GM19397 (cell line): ENCODE data around the gene SRRM3.
"Not testable (repeated sequence)": the region's sequence is repeated elsewhere in the genome, so short reads cannot be mapped to it uniquely, and the experiment has no call there.

ENCODE experiments used
- ATAC-seq: cut with Tn5 transposase; IDR thresholded peaks from one replicate; pipeline ENCODE4 v1.9.1; 2021; ENCODE audit warnings: mild to moderate bottlenecking, moderate library complexity; ENCODE audit not compliant: unreplicated experiment

The SRRM3 gene

DNA sequence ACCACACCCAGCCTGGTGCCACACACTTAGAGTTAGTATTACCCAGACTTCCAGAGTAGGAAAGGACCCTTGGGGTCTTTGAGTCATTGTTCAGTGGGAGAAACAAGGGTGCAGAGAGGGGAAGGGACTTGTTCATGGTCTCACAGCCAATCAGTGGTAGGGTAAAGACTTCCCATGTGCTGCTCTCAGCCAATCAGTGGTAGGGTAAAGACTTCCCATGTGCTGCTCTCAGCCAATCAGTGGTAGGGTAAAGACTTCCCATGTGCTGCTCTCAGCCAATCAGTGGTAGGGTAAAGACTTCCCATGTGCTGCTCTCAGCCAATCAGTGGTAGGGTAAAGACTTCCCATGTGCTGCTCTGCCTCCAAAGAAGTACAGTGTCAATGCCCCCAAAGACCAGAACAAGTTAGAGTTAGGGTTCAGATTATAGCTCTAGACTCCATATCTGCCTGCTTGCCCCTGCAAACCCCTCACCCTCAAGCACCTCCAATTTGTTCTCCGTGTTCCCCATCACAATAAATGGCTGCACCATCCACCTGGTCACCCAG, 25.3 kb downstream of the SRRM3 start:
- not testable (repeated sequence) for ATAC-seq

DNA sequence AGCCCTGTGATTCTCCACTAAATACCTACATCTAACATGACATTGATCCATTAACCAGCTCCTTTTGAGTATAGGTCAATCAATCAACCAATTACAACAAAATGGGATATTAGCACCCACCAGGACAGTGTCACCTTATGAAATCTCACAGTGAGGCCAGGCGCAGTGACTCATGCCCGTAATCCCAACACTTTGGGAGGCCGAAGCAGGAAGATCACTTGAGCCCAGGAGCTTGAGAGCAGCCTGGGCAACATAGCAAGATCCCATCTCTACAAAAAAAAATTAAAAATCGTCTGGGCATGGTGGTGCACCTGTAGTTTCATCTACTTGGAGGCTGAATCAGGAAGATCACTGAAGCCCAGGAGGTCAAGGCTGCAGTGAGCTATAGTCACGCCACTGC, 28.5 kb downstream of the SRRM3 start:
- no peak for ATAC-seq

DNA sequence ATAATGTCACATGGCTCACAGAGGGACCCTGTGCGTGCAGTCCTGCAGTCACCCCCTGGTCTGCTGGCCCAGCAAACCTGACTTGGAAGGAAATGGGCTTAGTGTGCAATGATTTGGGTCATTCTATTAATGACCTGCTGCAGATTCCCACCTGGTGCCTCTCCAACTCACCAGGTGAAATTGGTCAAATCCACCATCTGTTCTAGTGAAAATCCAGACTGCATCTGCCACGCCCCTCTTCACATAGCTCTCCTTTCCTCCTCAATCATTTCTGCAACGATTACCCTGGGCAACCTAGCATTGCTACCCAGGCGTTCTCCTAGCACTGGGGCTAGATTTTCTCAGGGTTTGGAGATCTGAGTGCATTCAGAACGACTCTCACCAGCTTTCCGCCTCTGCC, 29.4 kb downstream of the SRRM3 start:
- no peak for ATAC-seq

- no peak for ATAC-seq
Observed at GRCh38 chr7:76231583-76231982, 29.9 kb downstream of the SRRM3 start.

DNA sequence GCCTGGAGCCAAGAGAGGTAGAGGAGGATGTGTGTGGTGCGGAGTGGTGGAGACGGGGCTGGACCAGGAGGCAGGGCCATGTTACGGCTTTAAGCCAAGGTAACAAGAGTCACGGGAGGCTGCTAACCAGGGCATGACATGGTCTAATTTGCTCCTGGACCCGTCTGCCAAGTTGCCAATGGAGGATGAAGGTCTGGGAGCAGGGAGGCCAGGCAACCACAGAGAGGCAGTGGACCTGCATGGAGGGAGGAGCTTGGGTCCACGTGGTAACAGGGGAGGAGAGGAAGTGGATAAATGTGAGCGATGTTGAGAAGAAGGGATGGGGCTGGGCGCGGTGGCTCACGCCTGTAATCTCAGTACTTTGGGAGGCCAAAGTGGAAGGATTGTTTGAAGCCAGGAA, 31.0 kb downstream of the SRRM3 start:
- no peak for ATAC-seq

GRCh38 chr7:76233538-76234281, 32.0 kb downstream of the SRRM3 start:
- ATAC-seq: no peak

GRCh38 chr7:76234282-76234584, 32.5 kb downstream of the SRRM3 start:
- no peak for ATAC-seq

- no peak for ATAC-seq
Observed at GRCh38 chr7:76234931-76235441, 33.3 kb downstream of the SRRM3 start.

- no peak for ATAC-seq
Observed at GRCh38 chr7:76236224-76236623, 34.5 kb downstream of the SRRM3 start.

DNA sequence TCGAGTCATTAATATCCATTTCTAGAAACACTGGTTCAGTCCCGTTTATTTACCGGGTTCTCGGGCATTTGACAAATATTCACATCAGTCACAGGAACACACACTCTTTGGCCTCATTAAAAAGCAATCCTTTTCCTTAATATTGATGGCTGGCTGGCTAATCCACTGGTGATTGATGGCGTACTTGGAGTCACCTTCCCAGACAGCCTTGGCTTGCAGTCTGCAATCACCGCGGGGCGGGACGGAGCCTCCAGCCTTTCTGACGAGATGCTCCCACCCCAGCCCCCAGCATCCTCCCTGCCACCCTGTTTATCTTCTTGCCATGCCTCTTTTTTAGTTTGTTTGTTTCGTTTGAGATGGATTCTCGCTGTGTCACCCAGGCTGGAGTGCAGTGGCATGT, 36.6 kb downstream of the SRRM3 start:
- no peak for ATAC-seq

- ATAC-seq: no peak
Observed at GRCh38 chr7:76241141-76241540, 39.4 kb downstream of the SRRM3 start.

- not testable (repeated sequence) for ATAC-seq
Observed at GRCh38 chr7:76242517-76243063, 40.9 kb downstream of the SRRM3 start.

- no peak for ATAC-seq
Observed at GRCh38 chr7:76244781-76245391, 43.2 kb downstream of the SRRM3 start.

DNA sequence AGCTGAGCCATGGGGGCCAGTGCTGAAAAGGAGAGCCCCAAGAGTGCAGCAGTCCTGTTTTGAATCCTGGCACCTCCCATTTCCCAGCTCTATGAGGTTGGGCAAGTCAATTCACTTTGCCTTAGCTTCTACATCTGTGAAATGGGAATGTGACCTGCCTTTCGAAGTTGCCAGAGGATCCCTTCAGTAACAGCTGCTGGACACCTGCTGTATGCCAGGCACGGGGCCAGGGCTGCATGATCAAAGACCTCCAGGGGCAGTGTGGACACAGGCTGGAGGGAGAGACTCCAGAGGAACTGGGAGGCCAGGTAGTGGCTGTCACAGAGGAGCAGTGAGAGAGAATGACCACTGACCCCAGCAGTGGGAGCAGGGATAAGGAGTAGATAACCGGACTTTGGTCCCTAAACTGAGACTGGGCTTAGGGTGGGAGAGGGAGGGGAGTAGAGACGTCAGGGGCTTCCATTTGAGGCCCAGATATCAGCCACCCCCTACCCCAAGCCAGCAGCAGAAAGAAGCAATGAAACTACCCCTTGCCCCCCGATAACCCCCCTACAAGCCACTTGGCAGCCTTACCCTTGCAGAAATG, 45.2 kb downstream of the SRRM3 start:
- ATAC-seq: no peak

DNA sequence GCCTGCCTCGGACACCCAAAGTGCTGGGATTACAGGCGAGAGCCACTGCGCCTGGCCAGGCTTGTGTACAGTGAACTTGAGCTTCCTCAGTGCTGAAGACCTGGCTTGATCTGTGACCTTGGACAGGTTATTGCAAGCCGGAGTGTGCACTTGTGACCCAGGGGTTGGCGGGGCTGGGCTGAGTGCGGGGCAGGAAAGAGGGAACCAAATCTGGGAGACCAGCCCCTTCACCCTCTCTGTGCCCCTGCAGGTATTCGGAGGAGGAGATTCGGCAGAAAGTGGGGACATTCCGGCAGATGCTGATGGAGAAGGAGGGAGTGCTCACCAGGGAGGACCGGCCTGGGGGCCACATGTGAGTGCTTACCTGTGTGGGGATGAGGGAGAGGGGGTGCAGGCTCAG, 46.2 kb downstream of the SRRM3 start:
- ATAC-seq: no peak

DNA sequence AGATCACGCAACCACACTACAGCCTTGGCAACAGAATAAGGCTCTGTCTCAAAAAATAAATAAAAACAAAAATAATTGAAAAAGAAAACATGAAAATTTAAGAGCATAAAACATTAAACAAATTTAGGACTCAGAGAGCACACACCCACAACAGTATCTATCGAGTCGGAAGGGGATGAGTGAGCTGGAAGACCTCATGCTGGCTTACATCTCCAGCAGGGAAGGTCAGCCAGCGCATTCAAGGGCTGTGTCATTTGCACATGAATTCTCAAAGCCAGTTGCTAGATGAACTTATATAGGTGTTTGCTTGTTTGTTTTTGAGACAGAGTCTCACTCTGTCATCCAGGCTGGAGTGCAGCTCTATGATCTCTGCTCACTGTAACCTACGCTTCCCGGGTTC, 50.3 kb downstream of the SRRM3 start:
- ATAC-seq: no peak

- no peak for ATAC-seq
Observed at GRCh38 chr7:76254781-76255180, 53.1 kb downstream of the SRRM3 start.

- no peak for ATAC-seq
Observed at GRCh38 chr7:76257973-76258372, 56.3 kb downstream of the SRRM3 start.

- no peak for ATAC-seq
Observed at GRCh38 chr7:76259124-76260093, 57.7 kb downstream of the SRRM3 start.

GRCh38 chr7:76260171-76260703, 58.5 kb downstream of the SRRM3 start:
- no peak for ATAC-seq
